Heart left ventricle (tissue), 16 donors: ENCODE results near the gene SYN1. TPM values are rescaled to one million over a fixed set of nuclear protein-coding genes. Genes with fewer than 3 reads are reported as not detected.

ENCODE experiments used
- ATAC-seq, 4 donors: fragments of 200-7000 bp; cut with Tn5 transposase; one replicate each; pipeline ENCODE4 v1.9.1; 2020 to 2022; ENCODE audit warnings: moderate library complexity in 4 of 4, mild to moderate bottlenecking in 3 of 4, moderate number of reproducible peaks in 1 of 4
- DNase-seq, 5 donors: peaks; one replicate each; pipeline ENCODE4 v3.0.0-alpha.2; 2020
- H3K27ac ChIP-seq, 12 donors: fragments of 200-600 bp; sonication (generic) in 4 of 12; one replicate each; pipeline versions ENCODE4 v1.5.0 to v1.8.0; 2016 to 2022; ENCODE audit warnings: mild to moderate bottlenecking in 2 of 12
- H3K27me3 ChIP-seq, 9 donors: fragments of 200-600 bp; sonication (generic) in 2 of 9; one replicate each; pipeline versions ENCODE4 v1.5.1 to v1.8.0; 2016 to 2022; ENCODE audit warnings: mild to moderate bottlenecking in 3 of 9
- H3K36me3 ChIP-seq, 9 donors: fragments of 200-600 bp; sonication (generic) in 2 of 9; one replicate each; pipeline versions ENCODE4 v1.5.0 to v1.8.0; 2018 to 2022; ENCODE audit warnings: mild to moderate bottlenecking in 2 of 9
- H3K4me1 ChIP-seq, 12 donors: fragments of 200-600 bp; sonication (generic) in 4 of 12; one replicate each; pipeline versions ENCODE4 v1.5.0 to v1.8.0; 2016 to 2022; ENCODE audit warnings: mild to moderate bottlenecking in 3 of 12
- H3K4me3 ChIP-seq, 12 donors: fragments of 200-600 bp; sonication (generic) in 4 of 12; one replicate each; pipeline versions ENCODE4 v1.5.0 to v1.8.0; 2017 to 2022; ENCODE audit warnings: mild to moderate bottlenecking in 9 of 12, moderate library complexity in 4 of 12
- H3K9me3 ChIP-seq, 12 donors: fragments of 200-600 bp; sonication (generic) in 4 of 12; one replicate each; pipeline versions ENCODE4 v1.5.0 to v1.8.0; 2016 to 2022; ENCODE audit warnings: mild to moderate bottlenecking in 1 of 12
- POLR2A ChIP-seq, 2 donors: fragments of 450-650 bp; IDR thresholded peaks; one replicate each; pipeline ENCODE4 v1.6.1; 2017; ENCODE audit warnings: antibody characterized with exemption in 2 of 2, mild to moderate bottlenecking in 2 of 2, moderate library complexity in 2 of 2
- WGBS, 4 donors: extraction: QIAGEN DNeasy Blood & Tissue Kit in 2 of 4; methylation state at CpG; one replicate each; pipeline versions ENCODE4 v1.1.5 to v1.1.7; 2013 to 2018; 5-methylcytosine and 5-hydroxymethylcytosine counted together
- intact Hi-C, 10 donors: fragments of 100-400 bp; cut with DNase I; formaldehyde crosslinking; loops; one replicate each; pipeline versions ENCODE4 v1.11.1 to v1.14.2; 2022
- polyA plus RNA-seq, 2 donors: library from polyadenylated mRNA; stranded (reverse); fragments of 200-250 nt; gene quantifications; one replicate each; pipeline ENCODE4 v1.2.3, GENCODE V29; 2013
- total RNA-seq, 9 donors: library from RNA; depleted of rRNA in 2 of 9; stranded (reverse); fragments of >200 nt in 2 of 9; fragmentation: NEBNext Ultra II Directional in 3 of 9; extraction: Animal tissue kit (Norgen Biotek cat#: 25700) in 3 of 9; gene quantifications; one replicate each; pipeline versions ENCODE4 v1.1.0 to v1.2.4, GENCODE V29; 2016 to 2023
- TF ChIP-seq, protein P1 (sequence below), 12 donors: fragments of 200-600 bp; sonication (generic) in 4 of 12; IDR thresholded peaks; one replicate each; pipeline versions ENCODE4 v1.5.0 to v1.8.0; 2018 to 2022; ENCODE audit warnings: antibody characterized with exemption in 12 of 12, mild to moderate bottlenecking in 5 of 12
- donor health status: ischemic (EF 13 %, LVEDD 7.1; RV severe dilation, severe dysfunction).
- donor health status: healthy with polysubstance abuse.
- donor health status: DM: no; HTN: yes; CAD: no.
- donor health status: DM: no; HTN: no; CAD: no.
- donor health status: ischemic (EF 25% LVEDD 6.9; RV normal size, moderate dysfunction).
- donor health status: ischemic (EF 25% LVEDD 5.7; RV mildly dilated, moderate dysfunction).
- donor health status: healthy.
- donor health status: DM: yes; HTN: yes; CAD: no.
- donor health status: ischemic (EF 35%, LVEDD 5.7; RV mildly dilated, moderate dysfunction).
- donor health status: nonischemic (EF 11% LVEDD 7.7; RV severe dilation, severe dysfunction).
- donor health status: DM: yes; HTN: yes; CAD: no.
- donor health status: PGD.
- donor health status: ischemic (EF 29% LVEDD 5.4; RV normal size, mild dysfunction).
- donor health status: nonischemic (EF 23%, LVEDD 6.1; RV moderate dilation, normal function).

SYN1 gene
- total and polyA plus RNA-seq, 11 donors = 7.1 to 20.5 (median 11.3) TPM

DNA sequence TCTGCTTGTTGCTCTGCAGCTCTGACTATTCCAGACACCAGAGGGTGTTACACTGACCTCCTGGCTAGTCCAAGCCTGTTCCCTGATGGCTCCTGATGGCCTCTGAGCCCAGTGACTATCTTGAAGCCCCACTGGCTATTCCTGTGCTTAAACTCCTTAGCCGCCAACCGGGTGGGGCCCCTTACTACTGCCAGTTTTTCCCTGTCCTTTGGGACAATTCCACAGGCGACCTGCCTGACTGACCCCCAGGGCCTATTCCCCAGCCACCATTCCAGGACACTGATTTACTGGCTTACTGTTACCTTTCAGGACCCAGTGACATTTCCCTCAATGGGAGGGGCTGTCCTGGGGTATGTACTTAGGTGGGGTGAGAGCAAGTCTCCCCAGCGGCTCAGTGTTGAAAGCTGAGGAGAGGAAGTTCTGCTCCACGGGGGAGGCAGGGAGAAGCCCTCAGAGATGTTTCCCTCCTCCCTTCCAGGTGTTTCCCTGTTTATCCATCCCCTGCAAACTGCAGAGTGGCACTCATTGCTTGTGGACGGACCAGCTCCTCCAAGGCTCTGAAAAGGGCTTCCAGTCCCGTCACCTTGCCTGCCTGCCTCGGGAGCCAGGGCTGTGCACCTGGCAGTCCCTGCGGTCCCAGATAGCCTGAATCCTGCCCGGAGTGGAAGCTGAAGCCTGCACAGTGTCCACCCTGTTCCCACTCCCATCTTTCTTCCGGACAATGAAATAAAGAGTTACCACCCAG, 33.4 kb downstream of the SYN1 start:
- DNase-seq = no peak

DNA sequence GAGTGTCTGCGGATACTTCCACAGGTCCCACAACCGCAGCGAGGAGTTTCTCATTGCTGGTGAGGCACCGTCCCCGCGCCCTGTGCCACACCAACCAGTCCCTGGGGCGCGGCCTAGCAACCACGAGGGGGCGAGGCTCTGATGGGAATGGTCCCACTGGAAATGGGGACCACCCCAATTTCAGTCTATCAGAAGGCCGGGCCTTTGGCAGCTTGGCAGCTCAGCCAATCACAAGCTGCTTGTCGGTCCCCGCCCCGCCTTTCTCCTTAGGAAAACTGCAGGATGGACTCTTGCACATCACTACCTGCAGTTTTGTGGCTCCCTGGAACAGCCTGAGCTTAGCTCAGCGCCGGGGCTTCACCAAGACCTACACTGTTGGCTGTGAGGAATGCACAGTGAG, 34.4 kb downstream of the SYN1 start:
- peaks cover 0 to 8% (median 0%) of the 10 kb centered on the region in 12 donors for H3K4me1 ChIP-seq
- WGBS, 4 donors = 61 to 80% (median 74%) methylated on average over 15 to 16 of the region's 16 CpGs
- no peak overlapping the region for H3K27ac ChIP-seq
- ATAC-seq (no peak), DNase-seq (no peak)
- TF ChIP-seq, protein P1, sequence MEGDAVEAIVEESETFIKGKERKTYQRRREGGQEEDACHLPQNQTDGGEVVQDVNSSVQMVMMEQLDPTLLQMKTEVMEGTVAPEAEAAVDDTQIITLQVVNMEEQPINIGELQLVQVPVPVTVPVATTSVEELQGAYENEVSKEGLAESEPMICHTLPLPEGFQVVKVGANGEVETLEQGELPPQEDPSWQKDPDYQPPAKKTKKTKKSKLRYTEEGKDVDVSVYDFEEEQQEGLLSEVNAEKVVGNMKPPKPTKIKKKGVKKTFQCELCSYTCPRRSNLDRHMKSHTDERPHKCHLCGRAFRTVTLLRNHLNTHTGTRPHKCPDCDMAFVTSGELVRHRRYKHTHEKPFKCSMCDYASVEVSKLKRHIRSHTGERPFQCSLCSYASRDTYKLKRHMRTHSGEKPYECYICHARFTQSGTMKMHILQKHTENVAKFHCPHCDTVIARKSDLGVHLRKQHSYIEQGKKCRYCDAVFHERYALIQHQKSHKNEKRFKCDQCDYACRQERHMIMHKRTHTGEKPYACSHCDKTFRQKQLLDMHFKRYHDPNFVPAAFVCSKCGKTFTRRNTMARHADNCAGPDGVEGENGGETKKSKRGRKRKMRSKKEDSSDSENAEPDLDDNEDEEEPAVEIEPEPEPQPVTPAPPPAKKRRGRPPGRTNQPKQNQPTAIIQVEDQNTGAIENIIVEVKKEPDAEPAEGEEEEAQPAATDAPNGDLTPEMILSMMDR (IDR thresholded peaks at IDR 0.05) = no peak
- TF ChIP-seq POLR2A (IDR thresholded peaks at IDR 0.05) = no peak
- H3K27me3 ChIP-seq = peaks cover 0 to 2% (median 0%) of the 10 kb centered on the region in 9 donors
- no peaks in the 10 kb centered on the region for H3K9me3 ChIP-seq
- H3K4me3 ChIP-seq = peak overlapping the region in 2 of 12 donors; percentile 3 to 63
- intact Hi-C loops = loop anchor here in 1 of 10 donors (10.0 kb wide), 1 partner anchor 60 kb away; no protein-coding TSS in a partner anchor
- peaks cover 0 to 14% (median 0%) of the 10 kb centered on the region in 9 donors for H3K36me3 ChIP-seq

More for the DNA sequence above, 33.4 kb downstream of the SYN1 start:
- peaks cover 0 to 14% (median 0%) of the 10 kb centered on the region in 9 donors for H3K36me3 ChIP-seq
- no peak overlapping the region for H3K27ac ChIP-seq
- no peaks in the 10 kb centered on the region for H3K9me3 ChIP-seq
- intact Hi-C loops = loop anchor here in 1 of 10 donors (10.0 kb wide), 1 partner anchor 59 kb away; no protein-coding TSS in a partner anchor
- H3K4me1 ChIP-seq = peaks cover 0 to 7% (median 0%) of the 10 kb centered on the region in 12 donors
- H3K27me3 ChIP-seq = peaks cover 0 to 2% (median 0%) of the 10 kb centered on the region in 9 donors
- whole genome bisulfite sequencing, 4 donors = 64 to 75% (median 68%) methylated on average over 11 of the region's 11 CpGs
- ATAC-seq = no peak
- no peak for TF ChIP-seq POLR2A (IDR thresholded peaks at IDR 0.05)
- TF ChIP-seq, protein P1 (IDR thresholded peaks at IDR 0.05) = no peak
- no peak overlapping the region for H3K4me3 ChIP-seq

DNA sequence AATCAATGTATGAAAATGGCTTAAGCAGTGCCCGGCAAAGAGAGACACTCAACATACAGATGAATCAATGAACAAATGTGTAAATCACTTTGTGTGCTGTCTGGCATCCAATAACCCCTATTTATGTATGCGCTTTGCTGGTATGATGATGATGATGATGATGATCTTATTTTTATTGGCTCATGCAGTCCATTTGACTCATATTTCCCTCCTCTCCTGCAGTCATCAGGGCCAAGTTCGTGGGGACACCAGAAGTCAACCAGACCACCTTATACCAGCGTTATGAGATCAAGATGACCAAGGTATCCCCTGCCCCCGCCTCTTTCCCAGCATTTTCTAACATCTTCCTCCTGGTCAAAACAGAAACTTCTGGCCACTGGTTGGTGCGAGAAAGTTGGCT, 34.9 kb downstream of the SYN1 start:
- H3K4me3 ChIP-seq = peak overlapping the region in 2 of 12 donors; percentile 16 to 63
- no peak for TF ChIP-seq POLR2A (IDR thresholded peaks at IDR 0.05)
- TF ChIP-seq, protein P1 (IDR thresholded peaks at IDR 0.05) = no peak
- H3K27ac ChIP-seq = no peak overlapping the region
- DNase-seq (no peak), ATAC-seq (no peak)
- peaks cover 0 to 2% (median 0%) of the 10 kb centered on the region in 9 donors for H3K27me3 ChIP-seq
- intact Hi-C loops = loop anchor here in 2 of 10 donors (5.0 to 10.0 kb wide), 2 partner anchors 33 to 60 kb away; partner anchors contain the start of gene SYN1 (in 1 of the 2)
- no peaks in the 10 kb centered on the region for H3K9me3 ChIP-seq
- 70 to 82% (median 77%) methylated on average over 6 of the region's 6 CpGs for WGBS, 4 donors
- H3K36me3 ChIP-seq = peaks cover 0 to 14% (median 0%) of the 10 kb centered on the region in 9 donors
- peaks cover 0 to 8% (median 0%) of the 10 kb centered on the region in 12 donors for H3K4me1 ChIP-seq

DNA sequence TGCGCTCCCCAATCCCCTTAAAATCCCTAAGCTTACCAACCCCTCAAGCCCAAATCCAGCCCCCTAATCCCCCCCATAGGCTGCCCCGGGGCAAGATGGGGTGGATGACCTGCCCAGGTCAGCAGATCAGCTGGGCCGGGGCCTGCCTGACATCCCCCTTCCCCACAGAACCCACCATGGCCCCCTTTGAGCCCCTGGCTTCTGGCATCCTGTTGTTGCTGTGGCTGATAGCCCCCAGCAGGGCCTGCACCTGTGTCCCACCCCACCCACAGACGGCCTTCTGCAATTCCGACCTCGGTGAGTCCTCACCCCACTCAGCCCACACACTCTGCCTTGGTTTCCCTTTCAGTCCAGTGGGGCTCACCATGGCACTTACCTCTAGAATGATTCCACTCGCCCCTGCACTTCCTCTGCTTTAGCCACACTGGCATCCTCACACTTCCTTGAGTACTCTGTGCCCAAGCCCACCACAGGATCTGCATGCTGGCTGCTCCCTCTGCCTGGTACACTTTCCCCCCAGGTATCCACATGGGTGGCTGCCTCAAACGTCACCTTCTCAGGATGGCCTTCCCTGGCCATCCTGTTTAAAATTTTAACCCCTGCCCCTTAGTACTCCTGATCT, 36.3 kb downstream of the SYN1 start:
- no peak for DNase-seq
- ATAC-seq = no peak
- Histone ChIP-seq H3K27me3 (peaks cover 0 to under 1% (median 0%) of the 10 kb centered on the region in 9 donors), H3K4me3 (peak overlapping the region in 8 of 12 donors; percentile 9 to 69 (median 58)), H3K36me3 (peaks cover 0 to 14% (median 0%) of the 10 kb centered on the region in 9 donors), H3K9me3 (no peaks in the 10 kb centered on the region), H3K27ac (peak overlapping the region in 8 of 12 donors; percentile 28 to 91 (median 60)), H3K4me1 (peaks cover 0 to 15% (median 0%) of the 10 kb centered on the region in 12 donors)
- intact Hi-C loops = loop anchor here in 2 of 10 donors (5.0 to 10.0 kb wide), 2 partner anchors 34 to 61 kb away; partner anchors contain the start of gene SYN1 (in 1 of the 2)
- 60 to 65% (median 62%) methylated on average over 8 of the region's 8 CpGs for WGBS, 4 donors
- TF ChIP-seq POLR2A (IDR thresholded peaks at IDR 0.05) = no peak
- TF ChIP-seq, protein P1 (IDR thresholded peaks at IDR 0.05) = no peak
